Dendritic cell treated with granulocyte-macrophage colony-stimulating factor and Interleukin-4, amounts not matched to agents 40 ng/mL and 50 ng/mL, for 4 days (primary cell): Measurements from ENCODE around the gene SH3BP4.

Experiments
- H3K27ac Mint-ChIP-seq: one replicate; pipeline ENCODE4 v1.8.0; 2022; ENCODE audit warnings: mild to moderate bottlenecking, mixed read lengths
- H3K27me3 Mint-ChIP-seq: one replicate; pipeline ENCODE4 v1.8.0; 2022; ENCODE audit warnings: mild to moderate bottlenecking, mixed read lengths
- H3K36me3 Mint-ChIP-seq: one replicate; pipeline ENCODE4 v1.8.0; 2022; ENCODE audit warnings: low read depth, mixed read lengths
- H3K4me1 Mint-ChIP-seq: one replicate; pipeline ENCODE4 v1.8.0; 2022; ENCODE audit warnings: low read depth, mixed read lengths
- H3K4me3 Mint-ChIP-seq: one replicate; pipeline ENCODE4 v1.8.0; 2022; ENCODE audit warnings: mild to moderate bottlenecking, moderate library complexity, mixed read lengths
- H3K9me3 Mint-ChIP-seq: one replicate; pipeline ENCODE4 v1.8.0; 2022; ENCODE audit warnings: mixed read lengths
- intact Hi-C: fragments of 100-400 bp; cut with micrococcal nuclease; formaldehyde crosslinking; loops from one replicate; pipeline ENCODE4 v1.15.0; 2022

SH3BP4 gene

GRCh38 chr2:235066490-235066889, 114.7 kb downstream of the SH3BP4 start:
- H3K9me3 Mint-ChIP-seq = no peaks in the 10 kb centered on the region
- no peaks in the 10 kb centered on the region for H3K4me1 Mint-ChIP-seq
- no peaks in the 10 kb centered on the region for H3K36me3 Mint-ChIP-seq
- intact Hi-C loops = no loop called here
- H3K4me3 Mint-ChIP-seq = no peak overlapping the region
- peaks cover 37% of the 10 kb centered on the region for H3K27me3 Mint-ChIP-seq
- no peak overlapping the region for H3K27ac Mint-ChIP-seq

GRCh38 chr2:235066895-235067294, 115.1 kb downstream of the SH3BP4 start:
- H3K27ac Mint-ChIP-seq = no peak overlapping the region
- no peaks in the 10 kb centered on the region for H3K4me1 Mint-ChIP-seq
- intact Hi-C loops = no loop called here
- H3K9me3 Mint-ChIP-seq = no peaks in the 10 kb centered on the region
- H3K36me3 Mint-ChIP-seq = no peaks in the 10 kb centered on the region
- no peak overlapping the region for H3K4me3 Mint-ChIP-seq
- peaks cover 34% of the 10 kb centered on the region for H3K27me3 Mint-ChIP-seq

- Mint-ChIP-seq H3K27ac (no peak overlapping the region), H3K4me3 (no peak overlapping the region), H3K4me1 (no peaks in the 10 kb centered on the region), H3K36me3 (no peaks in the 10 kb centered on the region), H3K9me3 (no peaks in the 10 kb centered on the region), H3K27me3 (peaks cover 30% of the 10 kb centered on the region)
- intact Hi-C loops = no loop called here
These were observed 116.9 kb downstream of the SH3BP4 start for GRCh38 chr2:235068701-235069100.

DNA sequence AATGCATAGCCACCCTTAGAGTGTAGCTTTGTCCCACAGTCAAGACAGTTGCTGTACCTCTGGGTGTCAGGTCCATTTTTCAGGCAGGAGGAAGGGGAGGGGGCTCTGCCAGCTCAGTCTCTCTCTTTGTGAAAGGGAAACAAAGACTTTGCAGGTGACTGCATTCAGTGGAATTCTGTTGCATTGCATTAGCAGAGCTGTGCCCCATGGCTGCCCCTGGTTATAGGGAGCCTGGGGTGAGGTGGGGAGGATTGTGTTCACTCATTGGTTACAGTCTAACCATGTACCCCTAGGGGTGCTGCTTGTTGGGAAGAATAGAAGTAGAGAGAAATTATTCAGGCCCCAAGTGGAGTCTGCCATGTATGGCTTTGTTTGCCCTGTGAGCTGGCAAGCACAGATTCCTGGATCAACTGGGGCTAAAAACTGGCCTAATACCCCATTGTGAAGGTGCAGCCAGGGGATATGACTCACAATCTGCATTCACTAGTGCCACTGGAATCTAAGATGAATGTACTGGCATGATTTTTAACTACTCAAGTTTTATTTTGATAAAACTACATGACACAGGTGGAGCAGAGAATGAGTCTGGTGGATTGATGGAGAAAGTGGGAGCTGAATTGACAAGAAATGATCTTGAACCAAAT, 118.4 kb downstream of the SH3BP4 start:
- Mint-ChIP-seq H3K27ac (no peak overlapping the region), H3K9me3 (no peaks in the 10 kb centered on the region)

GRCh38 chr2:235073868-235074413, 122.1 kb downstream of the SH3BP4 start:
- Mint-ChIP-seq H3K4me1 (no peaks in the 10 kb centered on the region), H3K36me3 (no peaks in the 10 kb centered on the region), H3K4me3 (no peak overlapping the region), H3K27me3 (peaks cover 19% of the 10 kb centered on the region), H3K27ac (no peak overlapping the region), H3K9me3 (no peaks in the 10 kb centered on the region)
- intact Hi-C loops = no loop called here

More for the DNA sequence above, 118.4 kb downstream of the SH3BP4 start:
- no peak overlapping the region for H3K4me3 Mint-ChIP-seq
- intact Hi-C loops = no loop called here
- H3K27me3 Mint-ChIP-seq = peaks cover 26% of the 10 kb centered on the region
- no peaks in the 10 kb centered on the region for H3K4me1 Mint-ChIP-seq
- no peaks in the 10 kb centered on the region for H3K36me3 Mint-ChIP-seq

DNA sequence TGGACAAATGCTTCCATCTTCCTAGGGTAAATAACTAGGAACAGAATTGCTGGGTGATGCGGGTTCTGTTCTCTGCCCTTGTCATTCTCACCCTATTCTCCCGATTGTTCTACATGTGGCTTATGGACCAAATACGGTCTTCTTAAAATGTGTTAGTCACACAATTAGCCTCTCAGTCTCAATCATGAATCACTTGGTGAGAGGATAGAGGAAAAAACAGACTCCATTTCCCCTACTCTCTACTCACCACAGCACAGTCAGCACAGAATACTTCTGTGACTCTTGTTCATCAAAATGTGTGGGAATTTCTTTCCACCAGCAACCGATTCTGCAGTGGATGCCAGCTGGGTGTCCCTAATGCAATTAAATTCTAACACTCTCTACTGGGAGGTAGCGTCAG, 125.2 kb downstream of the SH3BP4 start:
- no peak overlapping the region for H3K27ac Mint-ChIP-seq
- no peaks in the 10 kb centered on the region for H3K9me3 Mint-ChIP-seq
- H3K27me3 Mint-ChIP-seq = peaks cover 2% of the 10 kb centered on the region
- H3K36me3 Mint-ChIP-seq = no peaks in the 10 kb centered on the region
- intact Hi-C loops = no loop called here
- H3K4me3 Mint-ChIP-seq = no peak overlapping the region
- H3K4me1 Mint-ChIP-seq = no peaks in the 10 kb centered on the region

DNA sequence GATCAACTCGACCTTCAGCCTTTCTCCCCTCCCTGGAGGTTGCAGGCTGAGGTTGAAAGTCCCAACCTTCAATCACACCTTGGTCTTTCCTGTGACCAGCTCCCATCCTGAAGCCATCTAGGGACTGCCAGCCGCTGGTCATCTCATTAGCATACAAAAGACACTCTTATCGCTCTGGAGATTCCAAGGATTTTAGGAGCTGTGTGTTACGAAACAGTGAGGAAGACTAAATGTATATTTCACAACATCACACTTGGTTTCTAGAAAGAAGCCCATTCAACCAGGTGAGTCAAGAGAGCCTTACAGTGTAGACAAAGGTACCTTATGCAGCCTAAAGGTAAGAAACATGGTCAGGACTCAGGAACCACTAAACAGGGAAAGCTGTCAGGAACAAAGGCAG, 126.4 kb downstream of the SH3BP4 start:
- Mint-ChIP-seq H3K36me3 (no peaks in the 10 kb centered on the region), H3K9me3 (no peaks in the 10 kb centered on the region), H3K4me1 (no peaks in the 10 kb centered on the region), H3K4me3 (no peak overlapping the region), H3K27ac (no peak overlapping the region), H3K27me3 (peaks cover 2% of the 10 kb centered on the region)
- intact Hi-C loops = no loop called here

- Mint-ChIP-seq H3K4me3 (no peak overlapping the region), H3K4me1 (no peaks in the 10 kb centered on the region), H3K9me3 (no peaks in the 10 kb centered on the region), H3K36me3 (no peaks in the 10 kb centered on the region), H3K27me3 (peaks cover 2% of the 10 kb centered on the region), H3K27ac (no peak overlapping the region)
- intact Hi-C loops = no loop called here
These were observed 127.2 kb downstream of the SH3BP4 start for GRCh38 chr2:235078914-235079472.

GRCh38 chr2:235080101-235080500, 128.3 kb downstream of the SH3BP4 start:
- H3K9me3 Mint-ChIP-seq = peaks cover 8% of the 10 kb centered on the region
- no peaks in the 10 kb centered on the region for H3K4me1 Mint-ChIP-seq
- no peaks in the 10 kb centered on the region for H3K36me3 Mint-ChIP-seq
- intact Hi-C loops = no loop called here
- no peak overlapping the region for H3K27ac Mint-ChIP-seq
- no peak overlapping the region for H3K4me3 Mint-ChIP-seq
- H3K27me3 Mint-ChIP-seq = no peaks in the 10 kb centered on the region

GRCh38 chr2:235082578-235083338, 130.9 kb downstream of the SH3BP4 start:
- H3K4me3 Mint-ChIP-seq = no peak overlapping the region
- H3K9me3 Mint-ChIP-seq = peaks cover 13% of the 10 kb centered on the region
- H3K36me3 Mint-ChIP-seq = no peaks in the 10 kb centered on the region
- peaks cover 11% of the 10 kb centered on the region for H3K27me3 Mint-ChIP-seq
- no peak overlapping the region for H3K27ac Mint-ChIP-seq
- no peaks in the 10 kb centered on the region for H3K4me1 Mint-ChIP-seq
- intact Hi-C loops = no loop called here

- H3K9me3 Mint-ChIP-seq = peaks cover 13% of the 10 kb centered on the region
- no peak overlapping the region for H3K27ac Mint-ChIP-seq
- H3K4me3 Mint-ChIP-seq = no peak overlapping the region
- H3K27me3 Mint-ChIP-seq = peaks cover 18% of the 10 kb centered on the region
- no peaks in the 10 kb centered on the region for H3K36me3 Mint-ChIP-seq
- intact Hi-C loops = no loop called here
- H3K4me1 Mint-ChIP-seq = no peaks in the 10 kb centered on the region
These were observed 132.0 kb downstream of the SH3BP4 start for GRCh38 chr2:235083822-235084221.

DNA sequence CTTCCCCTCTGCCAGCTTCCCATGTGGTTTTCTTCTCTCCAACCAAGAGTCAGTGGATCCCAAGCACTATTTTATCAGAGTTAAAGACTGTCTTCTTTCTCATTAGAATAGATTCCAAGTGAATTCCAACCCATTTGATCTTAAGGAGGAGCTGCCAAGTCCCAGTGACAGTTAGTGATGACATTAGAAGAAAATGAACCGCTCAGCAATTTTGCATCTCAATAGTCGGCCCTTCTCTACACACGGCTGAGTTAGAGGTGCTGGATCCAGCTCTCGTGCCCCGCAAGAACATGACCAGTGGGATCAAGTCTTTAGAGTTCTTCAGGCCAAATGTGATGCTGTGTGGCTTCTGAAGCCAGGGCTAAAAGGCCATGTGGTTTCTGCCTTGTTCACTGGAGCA, 132.6 kb downstream of the SH3BP4 start:
- no peak overlapping the region for H3K4me3 Mint-ChIP-seq
- no peaks in the 10 kb centered on the region for H3K4me1 Mint-ChIP-seq
- H3K27ac Mint-ChIP-seq = no peak overlapping the region
- H3K27me3 Mint-ChIP-seq = peaks cover 20% of the 10 kb centered on the region
- H3K9me3 Mint-ChIP-seq = peaks cover 13% of the 10 kb centered on the region
- intact Hi-C loops = no loop called here
- H3K36me3 Mint-ChIP-seq = no peaks in the 10 kb centered on the region

DNA sequence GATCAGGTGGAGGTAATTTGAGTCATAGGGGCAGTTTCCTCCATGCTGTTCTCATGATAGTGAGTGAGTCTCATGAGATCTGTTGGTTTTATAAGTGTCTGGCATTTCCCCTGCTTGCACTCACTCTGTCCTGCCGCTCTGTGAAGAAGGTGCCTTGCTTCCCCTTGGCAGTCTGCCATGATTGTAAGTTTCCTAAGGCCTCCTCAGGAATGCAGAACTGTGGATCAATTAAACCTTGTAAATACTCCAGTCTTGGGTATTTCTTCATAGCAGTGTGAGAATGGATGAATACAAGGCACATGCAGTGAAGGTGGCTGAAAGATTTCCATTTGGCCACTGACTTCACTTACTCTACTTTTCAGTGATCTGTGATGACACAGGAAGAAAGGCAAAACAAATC, 133.7 kb downstream of the SH3BP4 start:
- peaks cover 13% of the 10 kb centered on the region for H3K9me3 Mint-ChIP-seq
- no peak overlapping the region for H3K27ac Mint-ChIP-seq
- no peak overlapping the region for H3K4me3 Mint-ChIP-seq
- intact Hi-C loops = no loop called here
- H3K27me3 Mint-ChIP-seq = peaks cover 23% of the 10 kb centered on the region
- H3K4me1 Mint-ChIP-seq = no peaks in the 10 kb centered on the region
- H3K36me3 Mint-ChIP-seq = no peaks in the 10 kb centered on the region

- H3K27me3 Mint-ChIP-seq = peaks cover 23% of the 10 kb centered on the region
- H3K4me3 Mint-ChIP-seq = no peak overlapping the region
- peaks cover 13% of the 10 kb centered on the region for H3K9me3 Mint-ChIP-seq
- intact Hi-C loops = no loop called here
- H3K4me1 Mint-ChIP-seq = no peaks in the 10 kb centered on the region
- H3K36me3 Mint-ChIP-seq = no peaks in the 10 kb centered on the region
- no peak overlapping the region for H3K27ac Mint-ChIP-seq
These were observed 134.8 kb downstream of the SH3BP4 start for GRCh38 chr2:235086481-235087184.
